NCI-H446 (cell line): ENCODE measurements around the gene ATP11A.

Source experiments
- DNase-seq, 2 experiments: peaks; one replicate each; lab custom pipeline; 2025; lab: John Stamatoyannopoulos, UW

ATP11A gene

GRCh38 chr13:112932971-112933370, 243.1 kb downstream of the ATP11A start:
- DNase-seq = no peak

- DNase-seq = no peak
Measured at GRCh38 chr13:112933649-112934048, 243.8 kb downstream of the ATP11A start.

- no peak for DNase-seq
Measured at GRCh38 chr13:112934078-112934477, 244.2 kb downstream of the ATP11A start.
